ENCODE measurements around the gene HSPA12A.

Gene HSPA12A

DNA sequence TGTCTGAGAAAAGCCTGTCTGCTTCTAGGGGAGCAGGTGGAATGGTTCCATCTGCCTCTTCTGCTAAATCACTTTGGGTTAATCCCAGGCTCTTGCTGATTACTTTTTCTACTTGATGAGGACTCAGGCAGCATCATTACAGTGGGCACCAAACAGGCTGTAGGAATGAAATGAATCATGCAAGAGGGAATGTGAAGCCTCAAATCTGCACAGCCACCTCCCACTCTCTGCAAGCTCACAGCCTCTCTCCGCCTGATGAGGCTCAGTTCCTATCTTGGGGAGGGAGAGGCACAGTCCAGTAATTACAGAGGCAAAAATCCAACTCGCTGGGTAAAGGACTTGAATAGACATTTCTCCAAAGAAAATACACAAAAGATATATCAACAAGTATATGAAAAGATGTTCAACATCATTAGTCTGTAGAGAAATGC is 34.0 kb downstream of the HSPA12A start:
- H3K4me1 Mint-ChIP-seq: no peaks in the 10 kb centered on the region
- no peak overlapping the region for H3K4me3 Mint-ChIP-seq
- ATAC-seq (ENCODE audit: low read depth) (no peak), DNase-seq (ENCODE audit: low spot score in 2 of 2) (no peak)
- no peak overlapping the region for H3K27ac Mint-ChIP-seq
- no peaks in the 10 kb centered on the region for H3K36me3 Mint-ChIP-seq
- peaks cover 2% of the 10 kb centered on the region for H3K9me3 Mint-ChIP-seq
- no peaks in the 10 kb centered on the region for H3K27me3 Mint-ChIP-seq

- H3K27ac Mint-ChIP-seq: no peak overlapping the region
- DNase-seq (ENCODE audit: low spot score in 2 of 2): no peak
- no peaks in the 10 kb centered on the region for H3K4me1 Mint-ChIP-seq
- no peaks in the 10 kb centered on the region for H3K27me3 Mint-ChIP-seq
- ATAC-seq (ENCODE audit: low read depth): no peak
- peaks cover 2% of the 10 kb centered on the region for H3K9me3 Mint-ChIP-seq
- no peak overlapping the region for H3K4me3 Mint-ChIP-seq
- no peaks in the 10 kb centered on the region for H3K36me3 Mint-ChIP-seq
Observed at GRCh38 chr10:116707981-116708380, 34.4 kb downstream of the HSPA12A start.

- Mint-ChIP-seq H3K4me1 (no peaks in the 10 kb centered on the region), H3K4me3 (no peak overlapping the region), H3K27me3 (peaks cover 3% of the 10 kb centered on the region), H3K36me3 (no peaks in the 10 kb centered on the region), H3K27ac (no peak overlapping the region), H3K9me3 (peaks cover 2% of the 10 kb centered on the region)
- ATAC-seq (ENCODE audit: low read depth): no peak
- DNase-seq (ENCODE audit: low spot score in 2 of 2): no peak
Observed at GRCh38 chr10:116706281-116706680, 36.1 kb downstream of the HSPA12A start.

GRCh38 chr10:116705498-116705897 is 36.9 kb downstream of the HSPA12A start:
- Mint-ChIP-seq H3K4me1 (no peaks in the 10 kb centered on the region), H3K36me3 (no peaks in the 10 kb centered on the region), H3K4me3 (no peak overlapping the region), H3K27me3 (peaks cover 3% of the 10 kb centered on the region), H3K27ac (no peak overlapping the region), H3K9me3 (peaks cover 2% of the 10 kb centered on the region)
- DNase-seq (ENCODE audit: low spot score in 2 of 2) (no peak), ATAC-seq (ENCODE audit: low read depth) (no peak)

GRCh38 chr10:116704926-116705325 is 37.4 kb downstream of the HSPA12A start:
- H3K27me3 Mint-ChIP-seq: peaks cover 3% of the 10 kb centered on the region
- peaks cover 2% of the 10 kb centered on the region for H3K9me3 Mint-ChIP-seq

DNA sequence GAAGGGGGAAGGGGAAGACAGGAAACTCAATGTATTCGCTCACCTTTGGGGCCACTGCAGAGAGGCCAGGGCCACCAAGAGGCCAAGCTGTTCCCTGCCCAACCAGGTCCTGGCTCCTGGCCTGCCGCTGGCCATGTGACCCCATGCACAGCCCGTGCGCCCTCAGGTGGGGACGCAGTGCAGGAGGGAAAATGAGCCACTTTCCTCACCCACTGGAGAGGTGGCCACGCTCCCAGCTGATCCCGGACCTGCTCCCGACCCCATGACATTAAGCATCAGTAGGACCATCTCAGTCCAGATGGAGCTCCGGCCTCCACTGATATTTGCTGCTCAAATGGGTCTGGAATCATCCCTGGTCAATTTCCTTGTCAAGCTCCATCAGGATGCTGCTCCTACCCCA is 40.2 kb downstream of the HSPA12A start:
- no peaks in the 10 kb centered on the region for H3K36me3 Mint-ChIP-seq
- H3K4me1 Mint-ChIP-seq: no peaks in the 10 kb centered on the region
- H3K27ac Mint-ChIP-seq: no peak overlapping the region
- H3K4me3 Mint-ChIP-seq: no peak overlapping the region
- ATAC-seq (ENCODE audit: low read depth) (no peak), DNase-seq (ENCODE audit: low spot score in 2 of 2) (no peak)
- H3K9me3 Mint-ChIP-seq: no peaks in the 10 kb centered on the region
- H3K27me3 Mint-ChIP-seq: peaks cover 3% of the 10 kb centered on the region

More at GRCh38 chr10:116704926-116705325, 37.4 kb downstream of the HSPA12A start:
- no peaks in the 10 kb centered on the region for H3K4me1 Mint-ChIP-seq
- DNase-seq (ENCODE audit: low spot score in 2 of 2) (no peak), ATAC-seq (ENCODE audit: low read depth) (no peak)
- no peak overlapping the region for H3K27ac Mint-ChIP-seq
- no peaks in the 10 kb centered on the region for H3K36me3 Mint-ChIP-seq
- no peak overlapping the region for H3K4me3 Mint-ChIP-seq

- H3K36me3 Mint-ChIP-seq: no peaks in the 10 kb centered on the region
- ATAC-seq (ENCODE audit: low read depth) (no peak), DNase-seq (ENCODE audit: low spot score in 2 of 2) (no peak)
- H3K9me3 Mint-ChIP-seq: no peaks in the 10 kb centered on the region
- H3K27ac Mint-ChIP-seq: no peak overlapping the region
- H3K4me3 Mint-ChIP-seq: no peak overlapping the region
- no peaks in the 10 kb centered on the region for H3K4me1 Mint-ChIP-seq
- peaks cover 3% of the 10 kb centered on the region for H3K27me3 Mint-ChIP-seq
Observed at GRCh38 chr10:116699471-116700150, 42.8 kb downstream of the HSPA12A start.

GRCh38 chr10:116699049-116699448 is 43.3 kb downstream of the HSPA12A start:
- H3K27ac Mint-ChIP-seq: no peak overlapping the region
- H3K4me1 Mint-ChIP-seq: no peaks in the 10 kb centered on the region
- no peak for ATAC-seq (ENCODE audit: low read depth)
- peaks cover 3% of the 10 kb centered on the region for H3K27me3 Mint-ChIP-seq
- DNase-seq (ENCODE audit: low spot score in 2 of 2): no peak
- H3K9me3 Mint-ChIP-seq: no peaks in the 10 kb centered on the region
- H3K4me3 Mint-ChIP-seq: no peak overlapping the region
- no peaks in the 10 kb centered on the region for H3K36me3 Mint-ChIP-seq

- no peaks in the 10 kb centered on the region for H3K4me1 Mint-ChIP-seq
- no peaks in the 10 kb centered on the region for H3K9me3 Mint-ChIP-seq
- no peak overlapping the region for H3K27ac Mint-ChIP-seq
- H3K36me3 Mint-ChIP-seq: no peaks in the 10 kb centered on the region
- H3K27me3 Mint-ChIP-seq: peaks cover 3% of the 10 kb centered on the region
- no peak overlapping the region for H3K4me3 Mint-ChIP-seq
- ATAC-seq (ENCODE audit: low read depth) (no peak), DNase-seq (ENCODE audit: low spot score in 2 of 2) (no peak)
Observed at GRCh38 chr10:116698364-116698763, 44.0 kb downstream of the HSPA12A start.

DNA sequence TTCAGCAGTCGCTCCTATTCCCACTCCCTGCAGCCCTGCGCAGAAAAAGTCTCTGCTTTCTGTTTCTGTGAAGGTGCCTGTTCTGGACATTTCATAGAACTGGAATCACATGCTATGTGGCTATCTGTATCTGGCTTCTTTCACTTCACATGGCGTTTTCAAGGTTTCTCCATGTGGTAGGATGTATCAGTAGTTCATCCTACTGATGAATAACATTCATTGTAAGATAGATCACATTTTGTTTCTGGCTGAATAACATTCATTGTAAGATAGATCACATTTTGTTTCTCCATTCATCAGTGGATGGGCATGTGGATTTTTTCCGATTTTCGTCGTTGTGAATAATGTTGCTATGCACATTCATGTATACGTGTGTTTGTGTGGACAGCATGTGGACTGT is 44.5 kb downstream of the HSPA12A start:
- H3K9me3 Mint-ChIP-seq: no peaks in the 10 kb centered on the region
- ATAC-seq (ENCODE audit: low read depth): no peak

DNA sequence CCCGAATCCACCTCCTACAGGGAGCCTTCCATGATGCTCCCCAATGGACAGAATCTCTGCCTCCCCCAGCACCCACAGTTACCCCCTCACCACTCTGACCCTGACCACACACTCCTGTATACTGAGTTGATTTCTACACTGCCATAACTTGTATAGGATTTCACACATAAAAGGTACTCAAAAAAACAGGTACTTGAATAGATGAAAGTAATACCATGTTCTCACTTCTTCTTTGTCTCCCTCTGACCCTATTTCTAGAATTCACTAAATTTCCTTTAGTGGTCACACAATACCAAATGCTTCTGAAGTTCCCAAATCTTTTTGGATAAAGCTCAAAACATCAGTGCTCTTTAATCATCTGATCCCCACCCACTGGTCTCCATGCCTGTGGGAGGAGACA is 45.4 kb downstream of the HSPA12A start:
- Mint-ChIP-seq H3K27ac (no peak overlapping the region), H3K9me3 (no peaks in the 10 kb centered on the region), H3K4me3 (no peak overlapping the region), H3K4me1 (no peaks in the 10 kb centered on the region), H3K27me3 (peaks cover 3% of the 10 kb centered on the region), H3K36me3 (no peaks in the 10 kb centered on the region)
- no peak for DNase-seq (ENCODE audit: low spot score in 2 of 2)
- no peak for ATAC-seq (ENCODE audit: low read depth)

More for the DNA sequence above, 44.5 kb downstream of the HSPA12A start:
- no peaks in the 10 kb centered on the region for H3K4me1 Mint-ChIP-seq
- no peak overlapping the region for H3K27ac Mint-ChIP-seq
- no peaks in the 10 kb centered on the region for H3K36me3 Mint-ChIP-seq
- no peak for DNase-seq (ENCODE audit: low spot score in 2 of 2)
- no peak overlapping the region for H3K4me3 Mint-ChIP-seq
- H3K27me3 Mint-ChIP-seq: peaks cover 3% of the 10 kb centered on the region

GRCh38 chr10:116694927-116695268 is 47.5 kb downstream of the HSPA12A start:
- Mint-ChIP-seq H3K36me3 (no peaks in the 10 kb centered on the region), H3K4me1 (no peaks in the 10 kb centered on the region)

GRCh38 chr10:116694243-116694926 is 48.0 kb downstream of the HSPA12A start:
- H3K36me3 Mint-ChIP-seq: no peaks in the 10 kb centered on the region
- no peak overlapping the region for H3K4me3 Mint-ChIP-seq
- no peaks in the 10 kb centered on the region for H3K4me1 Mint-ChIP-seq
- H3K27ac Mint-ChIP-seq: no peak overlapping the region
- DNase-seq (ENCODE audit: low spot score in 2 of 2) (no peak), ATAC-seq (ENCODE audit: low read depth) (no peak)
- no peaks in the 10 kb centered on the region for H3K9me3 Mint-ChIP-seq
- H3K27me3 Mint-ChIP-seq: peaks cover under 1% of the 10 kb centered on the region

More at GRCh38 chr10:116694927-116695268, 47.5 kb downstream of the HSPA12A start:
- no peak overlapping the region for H3K27ac Mint-ChIP-seq
- no peaks in the 10 kb centered on the region for H3K27me3 Mint-ChIP-seq
- no peak overlapping the region for H3K4me3 Mint-ChIP-seq
- DNase-seq (ENCODE audit: low spot score in 2 of 2) (no peak), ATAC-seq (ENCODE audit: low read depth) (no peak)
- no peaks in the 10 kb centered on the region for H3K9me3 Mint-ChIP-seq

GRCh38 chr10:116692225-116692624 is 50.1 kb downstream of the HSPA12A start:
- DNase-seq (ENCODE audit: low spot score in 2 of 2) (no peak), ATAC-seq (ENCODE audit: low read depth) (no peak)
- H3K9me3 Mint-ChIP-seq: no peaks in the 10 kb centered on the region
- H3K4me3 Mint-ChIP-seq: no peak overlapping the region
- no peaks in the 10 kb centered on the region for H3K36me3 Mint-ChIP-seq
- H3K4me1 Mint-ChIP-seq: no peaks in the 10 kb centered on the region
- peaks cover 5% of the 10 kb centered on the region for H3K27me3 Mint-ChIP-seq
- H3K27ac Mint-ChIP-seq: no peak overlapping the region

DNA sequence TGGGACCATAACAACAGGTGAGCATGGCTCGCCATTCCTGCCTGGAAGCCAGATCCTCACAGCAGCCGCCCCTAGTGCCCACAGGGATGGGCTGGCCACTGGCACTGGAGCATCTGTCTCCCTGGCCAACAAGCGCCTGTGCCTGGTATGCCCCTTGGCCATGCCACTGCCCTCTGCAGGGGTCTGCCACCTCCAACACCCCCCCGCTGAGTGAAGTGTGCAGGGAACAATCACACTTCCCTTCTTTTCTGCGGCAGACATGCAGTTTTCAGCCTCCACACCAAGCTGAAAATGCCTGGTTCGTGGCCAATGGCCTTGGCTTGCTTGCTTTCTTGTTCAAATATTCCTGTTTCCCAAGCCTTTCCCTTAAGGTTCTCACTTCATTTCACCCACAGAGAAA is 50.7 kb downstream of the HSPA12A start:
- no peak for ATAC-seq (ENCODE audit: low read depth)
- DNase-seq (ENCODE audit: low spot score in 2 of 2): no peak
- no peaks in the 10 kb centered on the region for H3K9me3 Mint-ChIP-seq
- H3K27me3 Mint-ChIP-seq: peaks cover 7% of the 10 kb centered on the region
- H3K27ac Mint-ChIP-seq: no peak overlapping the region
- H3K4me1 Mint-ChIP-seq: no peaks in the 10 kb centered on the region
- H3K4me3 Mint-ChIP-seq: no peak overlapping the region
- H3K36me3 Mint-ChIP-seq: no peaks in the 10 kb centered on the region

All from memory B cell (primary cell).